NCI-H774 (cell line): Measurements from ENCODE around the gene ESR1.
"Not testable (repeated sequence)": the region's sequence is repeated elsewhere in the genome, so short reads cannot be mapped to it uniquely, and the experiment has no call there.

Source experiments
- DNase-seq: peaks from one replicate; lab custom pipeline; 2025; lab: John Stamatoyannopoulos, UW

ESR1 gene

GRCh38 chr6:151894426-151894825, 86.9 kb downstream of the ESR1 start:
- not testable (repeated sequence) for DNase-seq

GRCh38 chr6:151899221-151899620, 91.7 kb downstream of the ESR1 start:
- DNase-seq, result not testable (repeated sequence)

- DNase-seq, result not testable (repeated sequence)
Observed at GRCh38 chr6:151899796-151900195, 92.3 kb downstream of the ESR1 start.

GRCh38 chr6:151900256-151900655, 92.8 kb downstream of the ESR1 start:
- DNase-seq, result no peak

GRCh38 chr6:151901009-151901411, 93.5 kb downstream of the ESR1 start:
- DNase-seq, result no peak

- DNase-seq, result no peak
Observed at GRCh38 chr6:151904631-151905030, 97.1 kb downstream of the ESR1 start.

- DNase-seq, result no peak
Observed at GRCh38 chr6:151905072-151905471, 97.6 kb downstream of the ESR1 start.

GRCh38 chr6:151905854-151906253, 98.4 kb downstream of the ESR1 start:
- DNase-seq, result no peak

- DNase-seq, result no peak
Observed at GRCh38 chr6:151911401-151911800, 103.9 kb downstream of the ESR1 start.

- no peak for DNase-seq
Observed at GRCh38 chr6:151914484-151914883, 107.0 kb downstream of the ESR1 start.

- no peak for DNase-seq
Observed at GRCh38 chr6:151916075-151916474, 108.6 kb downstream of the ESR1 start.

- no peak for DNase-seq
Observed at GRCh38 chr6:151916680-151917164, 109.2 kb downstream of the ESR1 start.

GRCh38 chr6:151917531-151918329, 110.2 kb downstream of the ESR1 start:
- DNase-seq, result no peak

- DNase-seq, result no peak
Observed at GRCh38 chr6:151940307-151940706, 132.8 kb downstream of the ESR1 start.

- no peak for DNase-seq
Observed at GRCh38 chr6:151948002-151948743, 140.7 kb downstream of the ESR1 start.

- no peak for DNase-seq
Observed at GRCh38 chr6:151958332-151958731, 150.8 kb downstream of the ESR1 start.

- no peak for DNase-seq
Observed at GRCh38 chr6:151959086-151959485, 151.6 kb downstream of the ESR1 start.

- DNase-seq, result no peak
Observed at GRCh38 chr6:151961809-151962208, 154.3 kb downstream of the ESR1 start.

- DNase-seq, result no peak
Observed at GRCh38 chr6:151962246-151962846, 154.9 kb downstream of the ESR1 start.

- DNase-seq, result no peak
Observed at GRCh38 chr6:151963001-151963400, 155.5 kb downstream of the ESR1 start.

GRCh38 chr6:151964412-151964811, 156.9 kb downstream of the ESR1 start:
- DNase-seq, result not testable (repeated sequence)

- no peak for DNase-seq
Observed at GRCh38 chr6:151974061-151974617, 166.7 kb downstream of the ESR1 start.
